Gastrocnemius medialis (tissue), 4 donors: ENCODE results near the gene GALNT13.

ENCODE experiments used
- CTCF ChIP-seq, 5 experiments: fragments of 450-650 bp in 3 of 5; fragments of 200-600 bp in 2 of 5; sonication (generic) in 2 of 5; IDR thresholded peaks in 4 of 5; conservative IDR thresholded peaks in 1 of 5; 1 replicate in 4 of 5; 2 replicates in 1 of 5; pipeline ENCODE4 v1.5.1; 2016 to 2019; ENCODE audit warnings: antibody characterized with exemption in 5 of 5, mild to moderate bottlenecking in 3 of 5, moderate library complexity in 3 of 5
- POLR2A ChIP-seq, 2 donors: fragments of 450-650 bp; IDR thresholded peaks; one replicate each; pipeline ENCODE4 v1.6.1; 2017; ENCODE audit warnings: antibody characterized with exemption in 2 of 2, mild to moderate bottlenecking in 2 of 2, moderate library complexity in 2 of 2

GRCh38 chr2:154433010-154433409, 561.3 kb downstream of the GALNT13 start:
- TF ChIP-seq CTCF (IDR thresholded peaks at IDR 0.05 in 4 of 5, conservative IDR thresholded peaks at IDR 0.05 in 1 of 5) (no peak), POLR2A (IDR thresholded peaks at IDR 0.05) (no peak)
